Aorta (tissue), 5 donors: ENCODE results near the gene MANEAL. TPM values are rescaled to one million over a fixed set of nuclear protein-coding genes. Genes with fewer than 3 reads are reported as not detected.

Experiments used
- ATAC-seq: fragments of 200-7000 bp; cut with Tn5 transposase; one replicate; pipeline ENCODE4 v1.9.1; 2022; ENCODE audit warnings: moderate library complexity; ENCODE audit not compliant: low FRiP score
- DNase-seq, 2 donors: peaks; one replicate each; pipeline ENCODE4 v3.0.0-alpha.2; 2020
- H3K27ac ChIP-seq, 2 donors: one replicate each; pipeline ENCODE4 v1.5.1; 2013; ENCODE audit warnings: low read length in 2 of 2, mild to moderate bottlenecking in 2 of 2, moderate library complexity in 2 of 2, control low read depth in 1 of 2, inconsistent platforms in 1 of 2, low read depth in 1 of 2
- H3K27me3 ChIP-seq, 2 donors: one replicate each; pipeline ENCODE4 v1.6.1; 2013; ENCODE audit warnings: control low read depth in 1 of 2, low read length in 1 of 2, mild to moderate bottlenecking in 1 of 2, moderate library complexity in 1 of 2; ENCODE audit not compliant: insufficient read depth in 2 of 2, control insufficient read depth in 1 of 2
- H3K36me3 ChIP-seq, 2 donors: one replicate each; pipeline ENCODE4 v1.6.1; 2013; ENCODE audit warnings: control low read depth in 1 of 2, low read length in 1 of 2, mild to moderate bottlenecking in 1 of 2; ENCODE audit not compliant: insufficient read depth in 2 of 2, control insufficient read depth in 1 of 2
- H3K4me1 ChIP-seq, 2 donors: one replicate each; pipeline ENCODE4 v1.6.1; 2013; ENCODE audit warnings: low read length in 2 of 2, control low read depth in 1 of 2, mild to moderate bottlenecking in 1 of 2, moderate library complexity in 1 of 2; ENCODE audit not compliant: insufficient read depth in 2 of 2, control insufficient read depth in 1 of 2
- H3K4me3 ChIP-seq, 2 donors: one replicate each; pipeline ENCODE4 v1.5.1; 2013; ENCODE audit warnings: low read length in 2 of 2, control low read depth in 1 of 2, mild to moderate bottlenecking in 1 of 2
- H3K9me3 ChIP-seq: one replicate; pipeline ENCODE4 v1.6.1; 2013; ENCODE audit warnings: mild to moderate bottlenecking, low read length; ENCODE audit not compliant: control insufficient read depth
- WGBS, 2 donors: extraction: QIAGEN DNeasy Blood & Tissue Kit; methylation state at CpG; one replicate each; pipeline ENCODE4 v1.1.7; 2013; 5-methylcytosine and 5-hydroxymethylcytosine counted together
- intact Hi-C, 2 donors: fragments of 100-400 bp; cut with DNase I; formaldehyde crosslinking; loops; one replicate each; pipeline versions ENCODE4 v1.14.2 to v1.15.0; 2022
- polyA plus RNA-seq, 2 donors: library from polyadenylated mRNA; stranded (reverse); fragments of 200-250 nt; gene quantifications; one replicate each; pipeline ENCODE4 v1.2.3, GENCODE V29; 2013
- total RNA-seq, 2 donors: library from RNA; stranded (reverse); fragmentation: NEBNext Ultra II Directional; extraction: Animal tissue kit (Norgen Biotek cat#: 25700); gene quantifications; one replicate each; pipeline ENCODE4 v1.2.1, GENCODE V29; 2021
- donor health status: healthy with polysubstance abuse.
- donor health status: Bipolar disorder and iron deficiency.
- donor health status: DM: no; HTN: no; CAD: no.
- donor health status: DM: no; HTN: no; CAD: no.
- donor health status: DM: yes; HTN: yes; CAD: no.

MANEAL gene
- total and polyA plus RNA-seq, 4 donors, result 0.75 to 2.3 (median 1.6) TPM

DNA sequence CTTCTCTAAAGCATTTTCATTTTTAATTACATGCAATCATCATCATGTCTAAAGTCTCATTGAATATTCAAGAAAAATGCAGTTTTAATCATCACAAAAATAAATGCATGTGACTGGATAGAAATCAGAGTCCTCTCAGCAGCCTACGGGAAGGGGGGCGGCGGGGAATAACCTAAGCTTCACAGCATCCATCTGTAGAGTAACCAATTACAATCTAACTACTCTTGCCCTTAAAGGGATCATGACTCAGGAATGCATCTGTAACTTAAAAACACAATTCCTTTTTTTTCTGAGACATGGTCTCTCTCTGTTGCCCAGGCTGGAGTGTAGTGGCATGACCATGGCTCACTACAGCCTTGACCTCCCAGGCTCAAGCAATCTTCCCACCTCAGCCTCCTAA lies 43.1 kb downstream of the MANEAL start:
- intact Hi-C loops, result no loop called here
- Histone ChIP-seq H3K36me3 (peaks cover 12 to 13% of the 10 kb centered on the region in 2 donors), H3K27ac (no peak overlapping the region), H3K27me3 (no peaks in the 10 kb centered on the region), H3K4me3 (no peak overlapping the region), H3K4me1 (no peaks in the 10 kb centered on the region), H3K9me3 (no peaks in the 10 kb centered on the region)
- ATAC-seq (no peak), DNase-seq (no peak)
- WGBS, 2 donors, result 65 to 85% methylated on average over 3 of the region's 3 CpGs

GRCh38 chr1:37839676-37840075 lies 46.0 kb downstream of the MANEAL start:
- intact Hi-C loops, result no loop called here
- 91 to 92% methylated on average over 10 of the region's 10 CpGs for WGBS, 2 donors
- H3K27me3 ChIP-seq, result no peaks in the 10 kb centered on the region
- DNase-seq (no peak), ATAC-seq (no peak)
- H3K27ac ChIP-seq, result no peak overlapping the region
- no peak overlapping the region for H3K4me3 ChIP-seq
- no peaks in the 10 kb centered on the region for H3K4me1 ChIP-seq
- peaks cover 4 to 8% of the 10 kb centered on the region in 2 donors for H3K36me3 ChIP-seq
- H3K9me3 ChIP-seq, result no peaks in the 10 kb centered on the region

GRCh38 chr1:37840711-37841110 lies 47.1 kb downstream of the MANEAL start:
- H3K36me3 ChIP-seq, result peaks cover 0 to 6% of the 10 kb centered on the region in 2 donors
- intact Hi-C loops, result no loop called here
- 79 to 87% methylated on average over 1 of the region's 1 CpG for WGBS, 2 donors

GRCh38 chr1:37841652-37842051 lies 48.0 kb downstream of the MANEAL start:
- DNase-seq (no peak), ATAC-seq (no peak)
- H3K4me3 ChIP-seq, result no peak overlapping the region
- no peaks in the 10 kb centered on the region for H3K4me1 ChIP-seq
- H3K27ac ChIP-seq, result no peak overlapping the region
- intact Hi-C loops, result no loop called here
- no peaks in the 10 kb centered on the region for H3K9me3 ChIP-seq
- H3K27me3 ChIP-seq, result no peaks in the 10 kb centered on the region
- peaks cover 0 to 6% of the 10 kb centered on the region in 2 donors for H3K36me3 ChIP-seq
- WGBS, 2 donors, result 83 to 90% methylated on average over 3 of the region's 3 CpGs

More at GRCh38 chr1:37840711-37841110, 47.1 kb downstream of the MANEAL start:
- H3K27ac ChIP-seq, result no peak overlapping the region
- no peaks in the 10 kb centered on the region for H3K4me1 ChIP-seq
- H3K27me3 ChIP-seq, result no peaks in the 10 kb centered on the region
- no peak for ATAC-seq
- no peak overlapping the region for H3K4me3 ChIP-seq
- H3K9me3 ChIP-seq, result no peaks in the 10 kb centered on the region
- DNase-seq, result no peak

DNA sequence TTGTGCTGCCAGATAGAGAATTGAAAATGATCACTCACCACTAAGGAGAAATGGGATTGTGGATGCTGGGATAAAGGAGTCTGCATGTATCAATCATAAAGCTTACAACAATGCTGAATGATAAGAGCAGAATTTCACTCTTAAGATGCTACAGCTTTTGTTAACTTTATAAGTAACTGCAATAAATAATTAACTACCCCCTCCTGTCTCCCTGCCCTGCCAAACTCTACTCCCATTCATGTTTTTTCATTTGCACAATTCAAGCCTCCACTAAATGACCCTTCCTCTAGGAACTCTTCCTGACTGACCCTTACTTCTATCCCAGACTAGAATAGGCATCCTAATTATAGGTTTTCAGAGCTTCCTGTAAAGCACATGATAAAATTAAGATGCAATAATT lies 50.9 kb downstream of the MANEAL start:
- Histone ChIP-seq H3K27me3 (no peaks in the 10 kb centered on the region), H3K4me3 (no peak overlapping the region), H3K27ac (no peak overlapping the region), H3K4me1 (no peaks in the 10 kb centered on the region), H3K36me3 (peaks cover 0 to 2% of the 10 kb centered on the region in 2 donors), H3K9me3 (no peaks in the 10 kb centered on the region)
- no peak for DNase-seq
- intact Hi-C loops, result no loop called here
- no peak for ATAC-seq

GRCh38 chr1:37845049-37845646 lies 51.5 kb downstream of the MANEAL start:
- intact Hi-C loops, result no loop called here

DNA sequence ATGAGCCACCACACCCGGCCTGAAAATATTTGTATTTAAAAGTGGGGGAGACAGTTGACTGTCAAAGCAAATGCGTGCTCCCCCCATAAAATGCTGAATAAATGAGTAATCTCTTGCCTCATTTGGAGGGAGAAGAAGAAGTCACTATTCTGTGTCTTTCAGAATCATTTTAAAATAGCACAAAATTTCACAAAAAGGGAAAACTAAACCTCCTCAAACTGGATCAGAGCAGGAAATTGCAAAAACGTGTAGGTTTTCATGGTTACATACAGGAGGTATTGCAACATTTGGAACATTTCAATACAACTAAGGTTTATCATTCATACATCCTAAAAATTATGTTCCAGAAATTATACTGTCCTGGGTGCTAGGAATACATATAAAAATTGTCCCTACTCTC lies 52.1 kb downstream of the MANEAL start:
- DNase-seq, result no peak
- intact Hi-C loops, result no loop called here
- H3K36me3 ChIP-seq, result no peaks in the 10 kb centered on the region
- 75 to 80% methylated on average over 3 of the region's 3 CpGs for WGBS, 2 donors
- no peak for ATAC-seq
- H3K27ac ChIP-seq, result no peak overlapping the region
- no peaks in the 10 kb centered on the region for H3K27me3 ChIP-seq
- H3K9me3 ChIP-seq, result no peaks in the 10 kb centered on the region
- no peak overlapping the region for H3K4me3 ChIP-seq
- H3K4me1 ChIP-seq, result peaks cover 0 to 2% of the 10 kb centered on the region in 2 donors

More at GRCh38 chr1:37845049-37845646, 51.5 kb downstream of the MANEAL start:
- no peaks in the 10 kb centered on the region for H3K36me3 ChIP-seq
- H3K4me1 ChIP-seq, result peaks cover 0 to under 1% of the 10 kb centered on the region in 2 donors
- H3K9me3 ChIP-seq, result no peaks in the 10 kb centered on the region
- H3K4me3 ChIP-seq, result no peak overlapping the region
- ATAC-seq (no peak), DNase-seq (no peak)
- no peaks in the 10 kb centered on the region for H3K27me3 ChIP-seq
- 91 to 92% methylated on average over 5 of the region's 5 CpGs for WGBS, 2 donors
- no peak overlapping the region for H3K27ac ChIP-seq

DNA sequence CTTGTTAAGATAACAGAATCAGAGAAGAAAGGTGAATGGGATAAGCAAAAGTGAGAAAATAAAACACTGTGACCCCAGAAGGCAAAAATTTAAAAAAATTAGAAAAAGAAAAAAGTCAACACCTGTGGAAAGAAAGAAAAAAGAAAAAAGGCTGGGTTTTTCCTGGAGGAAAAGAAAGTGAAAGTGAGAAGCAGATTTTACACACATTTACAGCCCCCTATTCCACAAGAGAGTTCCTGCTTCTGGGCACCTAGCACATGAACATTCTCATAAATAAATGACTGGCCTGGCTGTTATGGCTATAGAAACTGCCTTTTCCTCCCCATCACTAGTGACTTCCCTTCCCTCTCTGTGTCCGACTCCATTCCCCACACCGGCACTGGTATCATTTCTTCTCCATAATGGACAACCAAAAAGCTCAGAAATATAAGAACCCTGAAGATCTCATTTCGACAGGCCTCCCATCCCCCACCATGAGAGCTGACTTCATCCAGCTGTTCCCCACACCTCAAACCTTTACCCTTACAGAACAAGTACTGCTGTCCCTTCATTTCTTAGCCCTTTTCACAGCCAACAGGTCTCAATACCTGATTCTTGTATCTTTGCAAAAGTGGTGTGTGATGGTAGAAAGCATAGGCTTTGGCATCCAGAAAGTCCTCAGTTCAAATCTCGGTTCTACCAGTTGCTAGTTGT lies 53.1 kb downstream of the MANEAL start:
- H3K27me3 ChIP-seq, result no peaks in the 10 kb centered on the region
- 82 to 87% methylated on average over 4 of the region's 4 CpGs for WGBS, 2 donors
- H3K4me1 ChIP-seq, result peaks cover 0 to 2% of the 10 kb centered on the region in 2 donors
- no peaks in the 10 kb centered on the region for H3K36me3 ChIP-seq
- no peaks in the 10 kb centered on the region for H3K9me3 ChIP-seq
- no peak overlapping the region for H3K4me3 ChIP-seq
- intact Hi-C loops, result no loop called here
- ATAC-seq, result no peak
- no peak overlapping the region for H3K27ac ChIP-seq
- DNase-seq, result no peak

DNA sequence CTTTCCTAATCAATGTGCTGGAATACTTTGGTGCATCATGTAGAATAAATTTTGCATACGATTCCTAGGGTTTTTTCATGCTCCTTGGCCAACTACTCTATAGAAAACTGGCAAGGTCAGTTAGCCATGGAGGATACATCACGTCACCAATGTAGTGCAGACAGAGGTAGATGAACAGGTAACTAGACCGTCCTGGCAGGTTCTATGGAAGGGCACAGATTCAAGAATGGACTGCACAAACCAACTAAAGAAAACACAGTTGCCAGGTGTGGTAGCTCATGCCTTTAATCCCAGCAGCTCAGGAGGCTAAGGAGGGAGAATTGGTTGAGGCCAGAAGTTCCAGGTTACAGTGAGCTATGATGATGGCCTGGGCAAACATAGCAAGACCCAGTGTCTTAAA lies 55.8 kb downstream of the MANEAL start:
- DNase-seq (no peak), ATAC-seq (no peak)
- WGBS, 2 donors, result 88 to 92% methylated on average over 3 of the region's 3 CpGs
- no peak overlapping the region for H3K4me3 ChIP-seq
- H3K4me1 ChIP-seq, result peaks cover 2 to 3% of the 10 kb centered on the region in 2 donors
- H3K36me3 ChIP-seq, result no peaks in the 10 kb centered on the region
- H3K27me3 ChIP-seq, result no peaks in the 10 kb centered on the region
- no peak overlapping the region for H3K27ac ChIP-seq
- H3K9me3 ChIP-seq, result no peaks in the 10 kb centered on the region
- intact Hi-C loops, result no loop called here
